ENCODE results near the gene HIVEP1.
"Not testable (repeated sequence)": the region's sequence is repeated elsewhere in the genome, so short reads cannot be mapped to it uniquely, and the experiment has no call there.

The HIVEP1 gene

DNA sequence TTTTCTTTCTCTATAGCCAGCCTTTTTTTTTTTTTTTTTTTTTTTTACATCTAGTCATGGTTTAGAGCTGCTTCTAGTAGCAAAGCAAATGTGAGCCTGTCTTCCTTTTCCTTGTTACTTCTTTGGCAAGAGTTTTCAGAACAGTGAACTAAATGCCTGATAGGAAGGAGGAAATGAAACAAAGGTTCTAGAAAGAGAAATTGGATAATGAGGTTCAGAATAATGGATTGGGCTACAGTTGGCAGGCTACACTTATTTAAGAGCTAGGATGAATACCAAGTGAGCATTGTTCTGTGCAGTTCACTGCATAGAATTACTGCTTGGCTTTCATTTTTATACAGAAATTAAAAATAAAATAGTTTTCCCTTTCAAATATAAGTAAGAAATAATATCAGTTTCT is 78.6 kb downstream of the HIVEP1 start:
- DNase-seq: no peak

DNA sequence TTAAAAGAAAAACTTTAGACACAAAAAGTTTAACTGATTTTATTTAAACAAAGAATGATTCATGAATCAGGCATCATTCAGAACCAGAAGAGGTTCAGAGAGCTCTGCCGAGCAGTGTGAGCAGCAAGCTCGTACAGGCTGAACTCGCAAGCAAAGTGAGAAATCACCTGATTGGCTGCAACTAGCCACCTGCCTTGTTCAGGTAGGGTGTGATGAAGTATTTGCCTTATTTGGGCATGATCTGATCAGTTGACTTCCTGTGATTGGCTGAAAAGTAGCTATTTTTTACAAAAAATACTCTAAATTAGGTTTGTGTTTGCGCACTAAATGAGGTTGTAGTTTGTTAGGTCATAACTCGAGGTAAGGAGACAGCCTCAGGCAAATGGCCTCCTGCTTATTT is 80.7 kb downstream of the HIVEP1 start:
- DNase-seq: no peak

DNA sequence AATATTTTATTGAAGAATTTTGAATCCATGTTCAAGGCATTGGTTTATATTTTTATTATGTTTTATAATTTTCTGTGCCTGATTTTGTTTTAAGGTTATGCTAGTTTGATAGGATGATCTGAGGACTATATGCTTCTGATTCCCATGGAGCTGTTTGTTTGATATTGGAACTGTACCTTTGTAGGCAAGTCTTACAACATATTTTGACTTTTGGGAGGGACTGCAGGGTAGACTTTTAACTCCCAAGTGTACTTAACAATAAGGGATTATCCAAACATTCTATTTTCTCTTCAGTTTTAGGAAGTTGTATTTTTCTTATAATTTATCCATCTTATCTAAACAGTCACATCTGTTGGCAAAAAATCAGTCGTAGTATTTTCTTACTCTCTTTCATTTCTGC is 82.6 kb downstream of the HIVEP1 start:
- no peak for DNase-seq

DNA sequence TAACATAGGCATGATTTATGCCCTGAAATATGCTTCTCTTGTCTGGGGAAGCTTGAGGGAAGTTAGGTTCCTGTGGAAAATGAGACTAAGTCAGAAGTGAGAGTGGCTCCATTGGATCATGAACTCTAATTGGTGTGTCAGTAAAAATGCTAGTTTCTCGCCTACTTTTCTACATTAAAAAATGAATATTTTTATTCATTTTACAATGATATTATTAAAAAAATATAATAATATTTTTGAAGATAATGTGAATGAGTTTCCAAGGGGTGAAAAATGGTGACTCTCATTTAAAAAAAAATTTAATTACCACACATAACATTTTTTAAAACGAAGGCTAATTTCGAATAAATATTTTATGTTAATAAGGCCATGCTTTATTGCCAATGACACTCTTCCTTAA is 84.2 kb downstream of the HIVEP1 start:
- DNase-seq: no peak

DNA sequence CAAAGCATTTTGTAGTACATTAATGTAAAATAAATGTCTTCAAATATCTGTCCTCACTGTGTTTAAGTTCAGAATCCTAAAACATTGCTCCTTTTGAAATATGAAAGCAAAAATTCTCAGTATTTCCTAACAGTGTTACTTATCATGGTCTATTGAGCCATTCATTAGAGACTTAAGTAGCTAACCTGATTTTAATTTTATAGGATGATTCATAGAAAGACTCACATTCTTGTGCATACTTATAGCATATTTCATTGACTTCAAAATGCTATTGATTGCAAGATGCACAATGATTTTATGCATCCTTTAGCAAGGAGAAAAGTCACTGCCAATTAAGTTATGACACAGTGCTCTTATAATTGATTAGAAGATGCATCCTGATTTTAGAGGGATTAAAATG is 85.7 kb downstream of the HIVEP1 start:
- DNase-seq: no peak

DNA sequence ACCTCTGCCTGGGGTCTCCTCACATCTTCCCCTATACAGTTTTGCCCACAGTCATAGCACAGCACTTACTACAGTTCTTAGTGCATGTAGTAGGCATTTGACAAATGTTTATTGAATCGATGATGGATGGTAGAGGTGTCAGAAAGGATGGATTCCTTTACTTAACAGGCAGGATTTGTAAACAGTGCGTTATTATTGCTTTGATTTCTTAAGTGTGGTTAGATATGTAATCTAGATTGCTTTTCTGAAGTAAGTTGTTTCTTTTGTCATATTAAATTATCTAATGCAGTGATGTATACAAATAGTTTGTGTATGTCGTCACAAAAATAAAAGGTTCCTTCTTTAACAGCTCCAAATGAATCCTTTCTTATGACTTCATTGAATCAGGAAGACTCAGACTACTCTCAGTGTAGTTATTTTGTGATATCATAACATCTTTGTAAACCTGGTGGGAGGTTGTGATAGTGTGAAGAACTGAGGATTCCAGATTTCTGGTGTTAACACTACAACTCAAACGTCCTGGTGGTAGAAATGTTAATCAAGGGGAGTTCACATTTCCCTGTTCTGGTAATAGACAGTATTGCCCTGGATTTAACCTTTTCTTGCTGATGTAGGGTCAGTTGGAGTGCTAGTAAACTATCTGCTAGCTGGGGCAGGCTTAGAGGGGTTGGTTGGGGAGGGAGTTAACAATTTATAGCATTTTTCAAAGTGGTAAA is 87.7 kb downstream of the HIVEP1 start:
- DNase-seq: no peak

DNA sequence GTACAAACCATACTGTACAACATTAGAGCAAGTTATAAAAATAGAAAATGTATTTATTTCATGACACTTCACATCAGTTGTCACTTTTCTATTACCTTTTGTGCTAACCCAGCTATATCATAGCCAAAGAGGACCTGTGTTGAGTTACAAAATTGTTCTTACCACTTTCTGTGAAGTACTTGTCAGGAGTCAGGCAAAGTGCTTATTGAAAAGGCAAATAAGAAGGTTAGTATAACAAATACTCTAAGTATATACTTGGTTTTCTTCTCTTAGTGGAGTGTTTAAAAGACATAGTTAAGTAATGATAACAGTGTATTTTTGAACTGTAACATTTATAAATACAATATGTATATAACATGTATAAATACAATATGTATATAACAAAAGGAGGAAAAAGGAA is 88.9 kb downstream of the HIVEP1 start:
- no peak for DNase-seq

DNA sequence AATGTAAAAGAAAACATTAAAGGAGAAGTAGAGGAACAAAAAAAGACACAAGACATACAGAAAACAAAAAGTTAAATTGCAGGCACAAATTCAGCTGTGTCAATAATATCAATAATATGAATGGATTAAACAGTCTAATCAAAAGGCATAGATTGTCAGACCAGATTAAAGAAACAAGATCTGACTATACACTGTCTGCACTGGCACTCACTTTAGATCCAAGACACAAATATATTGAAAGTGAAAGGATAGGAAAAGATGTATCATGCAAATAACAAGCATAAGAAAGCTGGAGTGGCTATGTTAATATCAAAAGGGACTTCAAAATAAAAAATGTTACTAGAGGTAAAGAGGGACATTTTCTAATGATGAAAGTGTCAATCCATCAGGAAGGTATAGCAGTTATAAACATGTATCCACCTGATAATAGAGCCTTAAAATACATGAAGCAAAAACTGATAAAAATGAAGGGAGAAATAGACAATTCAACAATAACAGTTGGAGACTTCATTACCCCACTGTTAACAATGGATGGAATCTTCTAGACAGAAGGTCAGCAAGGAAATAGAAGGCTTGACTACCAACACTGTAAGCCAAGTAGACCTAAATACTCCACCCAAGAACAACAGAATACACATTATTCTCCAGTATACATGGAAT is 89.7 kb downstream of the HIVEP1 start:
- DNase-seq: no peak

DNA sequence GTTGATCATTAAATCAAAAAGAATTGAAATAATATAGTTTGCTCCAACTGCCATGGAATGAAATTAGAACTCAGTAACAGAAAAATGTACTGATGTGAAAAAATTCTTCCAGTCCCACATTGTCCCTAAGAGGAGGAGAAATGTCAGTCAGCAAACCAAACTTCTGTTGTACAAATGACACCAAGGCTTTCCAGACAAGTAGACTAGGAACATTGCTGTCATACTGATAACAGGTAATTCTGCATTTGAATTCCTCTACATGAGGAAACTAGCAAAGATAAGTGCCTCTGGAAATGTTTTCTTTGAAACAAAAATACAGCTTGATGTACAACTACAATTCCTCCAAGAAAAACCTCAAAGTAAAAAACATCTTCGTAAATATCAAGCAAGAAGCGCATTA is 90.2 kb downstream of the HIVEP1 start:
- no peak for DNase-seq

DNA sequence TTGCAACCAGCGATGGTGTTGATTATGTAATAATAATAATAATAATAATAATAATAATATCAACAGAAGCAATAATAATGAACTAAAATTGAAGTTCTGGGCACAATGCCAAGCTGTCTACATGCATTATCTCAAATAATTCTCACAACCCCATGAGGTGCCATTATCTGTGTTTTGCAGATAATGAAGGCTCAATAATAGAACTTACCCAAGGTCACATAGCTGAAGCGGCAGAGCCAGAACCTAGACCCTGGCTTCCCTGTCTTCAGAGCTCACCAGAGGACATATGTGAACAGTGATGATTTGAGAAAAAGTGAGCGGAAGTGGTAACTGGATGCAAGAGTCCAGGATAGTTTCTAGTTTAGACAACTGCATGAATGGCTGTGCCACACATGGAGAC is 91.0 kb downstream of the HIVEP1 start:
- no peak for DNase-seq

DNA sequence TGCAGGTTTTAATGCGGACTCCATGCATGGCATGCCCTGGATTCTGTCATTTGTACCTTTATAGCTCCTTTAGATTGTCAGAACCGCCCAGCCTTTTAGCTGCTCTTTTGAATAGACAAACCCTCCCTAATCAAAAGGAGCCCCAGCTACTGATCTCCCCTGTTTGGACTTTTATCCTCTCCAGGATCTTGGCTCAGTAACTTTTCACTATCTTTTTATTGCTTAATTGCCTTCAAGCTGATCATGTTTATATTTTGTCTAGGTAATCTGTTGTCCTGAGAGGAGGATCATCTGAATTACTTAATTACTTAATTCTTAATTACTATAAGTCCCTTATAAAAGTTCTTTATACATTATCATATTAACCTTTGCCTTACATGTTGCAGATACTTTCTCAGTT is 93.2 kb downstream of the HIVEP1 start:
- no peak for DNase-seq

DNA sequence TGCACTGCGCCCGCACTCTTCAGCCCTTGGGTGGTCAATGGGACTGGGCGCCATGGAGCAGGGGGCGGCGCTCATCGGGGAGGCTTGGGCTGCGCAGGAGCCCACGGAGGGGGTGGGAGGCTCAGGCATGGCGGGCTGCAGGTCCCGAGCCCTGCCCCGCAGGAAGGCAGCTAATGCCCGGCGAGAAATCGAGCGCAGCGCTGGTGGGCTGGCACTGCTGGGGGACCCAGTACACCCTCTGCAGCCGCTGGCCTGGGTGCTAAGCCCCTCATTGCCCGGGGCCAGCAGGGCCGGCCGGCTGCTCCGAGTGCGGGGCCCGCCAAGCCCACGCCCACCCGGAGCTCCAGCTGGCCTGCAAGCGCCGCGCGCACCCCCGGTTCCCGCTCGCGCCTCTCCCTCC is 96.3 kb downstream of the HIVEP1 start:
- DNase-seq: not testable (repeated sequence)

DNA sequence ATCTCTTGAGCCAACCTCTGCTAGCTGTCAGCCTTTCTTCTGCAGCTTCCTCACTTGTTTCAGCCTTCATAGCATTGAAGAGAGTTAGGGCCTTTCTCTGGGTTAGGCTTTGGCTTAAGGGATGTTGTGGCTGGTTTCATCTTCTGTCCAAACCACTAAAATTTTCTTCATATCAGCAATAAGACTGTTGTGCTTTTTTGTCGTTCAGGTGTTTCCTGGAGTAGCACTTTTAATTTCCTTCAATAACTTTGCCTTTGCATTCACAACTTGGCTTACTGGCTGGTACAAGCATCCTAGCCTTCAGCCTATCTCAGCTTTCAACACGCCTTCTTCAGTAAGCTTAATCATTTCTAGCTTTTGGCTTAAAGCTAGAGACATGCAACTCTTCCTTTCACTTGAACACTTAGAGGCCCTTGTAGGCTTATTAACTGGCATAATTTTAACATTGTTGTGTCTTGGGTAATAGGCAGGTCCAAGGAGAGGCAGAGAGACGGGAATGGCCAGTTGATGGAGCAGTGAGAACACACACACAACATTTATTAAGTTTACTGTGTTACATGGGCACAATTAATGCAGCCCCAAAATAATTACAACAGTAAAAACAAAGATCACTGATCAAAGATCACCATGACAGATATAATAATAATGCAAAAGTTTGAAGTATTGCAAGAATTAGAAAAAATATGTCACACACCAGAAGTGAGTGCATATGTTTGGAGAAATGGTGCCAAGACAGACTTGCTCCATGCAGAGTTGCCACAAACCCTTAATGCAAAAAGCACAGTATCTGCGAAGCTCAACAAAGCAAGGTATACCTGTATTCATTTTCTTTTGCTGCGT is 98.6 kb downstream of the HIVEP1 start:
- no peak for DNase-seq

DNA sequence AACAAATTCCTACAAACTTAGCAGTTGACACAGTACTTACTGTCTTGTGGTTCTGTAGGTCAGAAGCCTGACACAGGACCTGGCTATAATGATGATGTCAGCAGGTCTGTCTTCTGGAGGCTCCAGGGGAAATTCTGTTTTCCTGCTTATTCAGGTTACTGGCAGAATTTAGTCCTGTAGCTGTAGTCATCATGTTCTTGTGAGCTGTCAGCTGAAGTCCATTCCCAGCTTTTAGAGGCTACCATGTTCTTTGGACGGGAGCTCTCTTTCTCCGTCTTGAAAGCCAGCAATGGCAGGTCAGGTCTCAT is 99.2 kb downstream of the HIVEP1 start:
- DNase-seq: no peak

DNA sequence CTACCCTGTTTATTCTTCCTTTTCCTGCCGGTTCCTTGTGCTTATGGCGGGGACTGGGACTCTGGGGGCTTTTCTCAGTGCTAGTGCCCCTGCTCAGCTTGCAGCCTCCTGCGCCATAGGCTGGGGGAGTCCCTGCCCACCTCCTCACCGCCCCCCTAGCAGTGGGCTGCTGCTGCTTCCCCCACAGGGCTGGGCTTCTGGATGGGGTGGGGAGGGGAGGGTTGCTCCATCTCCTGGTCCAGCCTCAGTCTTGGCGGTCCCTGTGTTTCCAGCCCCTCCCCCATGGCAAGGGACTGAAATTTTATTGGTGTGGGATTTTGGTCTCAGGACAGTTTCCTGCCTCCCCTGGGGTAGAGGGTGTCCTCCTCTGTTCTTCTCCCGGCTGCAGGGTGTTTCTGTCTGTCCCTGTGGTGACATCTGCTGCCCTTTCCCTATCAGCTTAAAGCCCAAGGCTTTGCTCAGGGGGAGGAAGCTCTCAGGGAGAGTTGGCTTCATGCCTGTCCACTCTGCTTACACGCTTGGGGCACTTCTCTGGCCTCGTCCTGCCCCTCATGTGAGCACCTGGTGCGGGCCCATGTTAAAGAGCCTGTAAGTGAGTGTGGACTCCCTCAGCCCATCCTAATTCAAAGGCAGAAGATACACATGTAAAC is 100.6 kb downstream of the HIVEP1 start:
- no peak for DNase-seq

DNA sequence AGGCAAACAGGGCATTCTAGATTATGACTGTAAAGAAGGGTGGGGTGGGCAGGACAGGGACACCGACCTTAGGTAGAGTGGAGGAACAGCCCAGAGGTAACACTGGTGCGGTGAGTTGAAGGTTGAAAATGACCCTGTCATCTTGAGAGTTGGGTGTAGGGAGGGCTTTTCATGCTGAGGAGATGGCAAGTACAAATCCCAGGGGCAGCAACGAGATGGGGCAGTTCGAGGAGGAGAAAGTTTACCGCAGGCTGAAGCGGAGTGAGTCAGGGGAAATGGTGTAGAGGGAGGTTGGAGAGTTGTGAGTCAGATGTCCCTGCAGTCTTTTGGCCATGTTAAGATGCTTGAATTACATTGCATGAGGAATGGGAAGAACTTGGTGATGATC is 101.1 kb downstream of the HIVEP1 start:
- DNase-seq: no peak

DNA sequence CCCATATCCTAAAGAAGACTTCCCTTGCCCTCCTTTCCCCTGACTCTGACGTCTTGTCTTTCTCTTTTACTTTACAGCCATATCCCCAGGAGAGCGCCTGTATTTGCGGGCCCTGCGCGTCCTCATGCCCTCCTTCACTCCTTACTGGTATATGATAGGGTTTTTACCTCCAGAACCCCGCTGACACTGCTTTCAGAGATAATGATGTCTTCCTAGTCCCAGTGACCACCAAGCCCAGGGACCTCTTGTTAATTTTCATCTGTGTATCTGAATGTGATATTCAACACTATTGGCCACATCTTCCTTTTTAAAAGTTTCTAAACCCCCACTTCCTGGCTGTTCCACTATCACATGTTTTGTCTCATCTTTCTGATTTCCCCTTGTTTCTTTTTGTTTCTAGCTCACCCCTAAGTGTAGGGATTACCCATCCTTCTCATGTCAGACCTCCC is 102.0 kb downstream of the HIVEP1 start:
- DNase-seq: no peak

DNA sequence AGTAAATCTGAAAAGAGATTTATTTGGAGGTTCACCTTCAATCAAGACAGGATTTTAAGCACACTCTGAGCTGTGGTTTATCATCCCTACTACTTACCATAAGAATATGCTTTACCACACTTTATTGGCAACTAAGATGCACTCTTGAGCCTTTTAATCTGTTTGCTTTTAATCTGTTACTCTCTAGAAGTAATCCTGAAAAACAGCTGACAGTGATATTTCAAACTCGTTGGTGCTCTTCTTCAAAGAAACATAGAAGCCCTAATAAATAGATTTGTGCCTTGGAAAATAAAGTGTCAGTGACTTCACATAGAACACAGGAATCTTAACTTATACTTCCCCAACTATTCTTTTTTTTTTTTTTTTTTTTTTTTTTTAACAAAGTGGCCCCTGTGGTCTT is 102.9 kb downstream of the HIVEP1 start:
- no peak for DNase-seq

DNA sequence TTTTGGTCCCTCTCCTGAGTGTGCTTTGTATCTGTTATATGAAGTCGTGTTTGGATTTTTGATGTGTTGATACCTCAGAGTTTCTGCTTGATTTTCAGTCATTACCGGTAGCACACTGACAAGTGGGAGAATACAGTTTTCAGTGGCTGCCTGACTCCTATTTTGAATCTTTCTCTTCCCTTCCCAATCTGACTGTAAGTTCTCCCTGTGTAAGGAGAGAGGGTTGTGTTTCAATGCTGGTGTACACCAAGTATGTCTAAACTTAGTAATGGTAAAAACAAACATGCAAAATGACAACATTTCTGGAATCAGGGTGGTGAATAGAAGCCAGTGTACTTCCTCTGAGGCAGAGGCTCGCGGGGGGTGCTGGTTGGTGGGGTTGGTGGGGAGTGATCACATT is 103.4 kb downstream of the HIVEP1 start:
- no peak for DNase-seq

DNA sequence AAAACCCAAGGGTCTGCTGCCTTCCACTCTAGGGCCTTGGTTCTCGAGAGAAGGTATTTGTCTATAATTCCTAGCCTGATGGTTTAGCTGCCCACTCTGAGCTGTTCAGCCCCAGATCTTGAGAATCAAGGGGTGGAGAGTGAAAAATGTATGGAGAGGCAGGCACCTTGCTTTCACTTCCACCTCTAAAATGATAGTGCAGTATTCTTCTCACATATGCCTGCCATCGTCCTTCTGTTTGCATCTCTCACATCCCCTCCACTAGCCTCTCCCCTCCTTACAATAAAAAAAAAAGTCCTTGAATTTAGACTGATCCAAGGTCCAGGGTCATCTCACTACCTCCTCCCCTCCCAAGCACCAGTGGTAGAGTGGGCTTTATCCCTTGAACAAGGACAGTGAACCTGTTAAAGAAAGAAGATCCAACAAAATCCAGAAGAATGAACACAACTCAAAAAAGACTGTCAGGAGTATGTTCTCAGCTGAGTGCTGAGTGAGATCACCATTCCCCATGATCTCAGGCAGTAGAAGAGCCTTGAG is 104.2 kb downstream of the HIVEP1 start:
- DNase-seq: no peak

DNA sequence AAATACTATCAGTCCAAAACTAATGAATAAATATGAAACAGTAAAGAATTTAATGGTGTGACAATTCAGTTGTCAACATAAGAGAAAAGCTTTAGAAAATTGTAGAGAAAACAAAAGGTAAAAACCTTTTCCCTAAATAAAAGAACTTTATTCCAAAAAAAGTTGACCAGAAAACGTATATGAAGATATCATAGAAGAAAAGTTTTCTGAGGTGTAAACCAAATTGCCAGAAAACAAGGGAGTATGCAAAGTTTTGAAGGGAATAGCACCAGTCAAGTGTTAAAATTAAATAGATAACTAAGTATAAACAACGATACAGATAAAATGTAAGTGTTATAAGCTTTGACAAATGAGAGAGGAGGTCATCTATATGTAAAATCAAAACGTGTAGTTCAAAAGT is 104.9 kb downstream of the HIVEP1 start:
- no peak for DNase-seq

DNA sequence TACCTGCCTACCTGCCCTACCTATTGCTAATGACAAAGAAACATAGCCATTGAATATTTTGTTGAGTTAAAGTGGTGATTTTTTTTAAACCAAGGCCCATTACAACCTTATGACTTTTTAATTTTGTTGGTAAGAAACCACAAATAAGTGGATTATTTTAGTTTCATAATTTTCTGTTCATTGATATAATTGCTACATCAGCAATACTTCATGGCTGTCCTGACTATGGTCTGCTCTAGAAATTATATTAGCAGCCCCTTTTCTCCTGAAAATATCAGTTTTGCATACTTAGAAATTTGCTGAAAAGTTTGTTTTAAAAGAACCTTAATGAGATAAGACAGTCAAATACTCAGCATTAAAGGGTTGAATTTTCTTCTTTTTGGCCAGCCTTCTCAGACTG is 106.5 kb downstream of the HIVEP1 start:
- no peak for DNase-seq

DNA sequence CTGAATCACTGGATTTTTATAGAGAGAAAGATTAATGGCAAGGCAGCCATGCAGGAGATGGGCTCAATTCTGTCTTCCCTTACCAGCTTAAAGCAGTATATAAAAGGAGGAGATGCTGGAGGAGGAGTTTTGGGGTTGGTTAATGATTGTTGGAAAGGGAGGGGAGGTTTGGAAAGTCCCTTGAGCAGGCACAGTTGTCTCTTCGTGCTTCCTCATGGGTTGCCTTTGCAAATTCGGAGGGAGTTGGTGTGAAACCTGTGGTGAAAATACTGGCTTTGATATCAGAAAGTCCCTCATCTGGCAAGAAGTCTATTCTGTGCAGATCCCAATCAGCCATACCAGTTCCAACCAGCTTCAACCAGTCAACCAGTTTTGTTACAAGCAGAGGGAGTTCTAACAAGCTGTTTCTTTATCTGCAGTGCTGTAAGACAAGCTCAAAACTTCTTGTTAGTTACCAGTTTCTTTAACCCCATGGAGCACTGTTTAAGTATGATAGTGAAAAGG is 107.0 kb downstream of the HIVEP1 start:
- no peak for DNase-seq
